Naive thymus-derived CD4-positive, alpha-beta T cell (primary cell): ENCODE data around the gene SMYD2. TPM values are rescaled to one million over a fixed set of nuclear protein-coding genes. Genes with fewer than 3 reads are reported as not detected.
"Not testable (repeated sequence)": the region's sequence is repeated elsewhere in the genome, so short reads cannot be mapped to it uniquely, and the experiment has no call there.

Experiments used
- ATAC-seq: fragments of 150-1000 bp; cut with Tn5 transposase; 2 replicates; pipeline ENCODE4 v1.10.0; 2021; ENCODE audit warnings: mild to moderate bottlenecking, moderate library complexity
- CTCF ChIA-PET: fragments of 350-600 bp; sonication (Branson Sonifier 250); formaldehyde crosslinking; loops from one replicate; lab custom pipeline; 2021; ENCODE audit warnings: antibody characterized with exemption; lab: Charles Lee
- POLR2A ChIA-PET: fragments of 350-600 bp; sonication (Branson Sonifier 250); formaldehyde crosslinking; loops from one replicate; lab custom pipeline; 2021; ENCODE audit warnings: antibody characterized with exemption, inconsistent platforms; lab: Charles Lee
- DNase-seq, 9 donors: peaks; one replicate each; pipeline versions ENCODE4 v3.0.0 to v3.0.0-alpha.2; 2020 to 2022; ENCODE audit warnings: mixed read lengths in 1 of 9
- H3K27ac ChIP-seq: one replicate; pipeline ENCODE4 v1.7.0; 2013; ENCODE audit warnings: mild to moderate bottlenecking, low read depth, low read length, moderate library complexity
- H3K27me3 ChIP-seq, 2 donors: one replicate each; pipeline ENCODE4 v1.7.0; 2013; ENCODE audit warnings: low read length in 2 of 2, mild to moderate bottlenecking in 2 of 2, moderate library complexity in 2 of 2; ENCODE audit not compliant: control insufficient read depth in 2 of 2, insufficient read depth in 2 of 2
- H3K36me3 ChIP-seq, 3 experiments: 1 replicate in 2 of 3; 2 replicates in 1 of 3; pipeline ENCODE4 v1.7.0; 2013; ENCODE audit warnings: low read length in 3 of 3, mild to moderate bottlenecking in 3 of 3, moderate library complexity in 1 of 3; ENCODE audit not compliant: insufficient read depth in 3 of 3, control insufficient read depth in 2 of 3
- H3K4me1 ChIP-seq, 2 donors: one replicate each; pipeline ENCODE4 v1.7.0; 2013; ENCODE audit warnings: low read length in 2 of 2, mild to moderate bottlenecking in 2 of 2, moderate library complexity in 1 of 2; ENCODE audit not compliant: control insufficient read depth in 2 of 2, insufficient read depth in 2 of 2
- H3K4me3 ChIP-seq: 2 replicates; pipeline ENCODE4 v1.7.0; 2013; ENCODE audit warnings: mild to moderate bottlenecking, low read length
- H3K9me3 ChIP-seq, 3 experiments: 1 replicate in 2 of 3; 2 replicates in 1 of 3; pipeline ENCODE4 v1.7.0; 2013; ENCODE audit warnings: low read length in 3 of 3; ENCODE audit not compliant: control insufficient read depth in 2 of 3
- H3K27ac Mint-ChIP-seq, 9 donors: one replicate each; pipeline ENCODE4 v1.8.0; 2020 to 2022; ENCODE audit warnings: mixed read lengths in 9 of 9, mild to moderate bottlenecking in 8 of 9, moderate library complexity in 5 of 9, inconsistent platforms in 2 of 9
- H3K27me3 Mint-ChIP-seq, 5 donors: one replicate each; pipeline ENCODE4 v1.8.0; 2021 to 2022; ENCODE audit warnings: mixed read lengths in 5 of 5, mild to moderate bottlenecking in 1 of 5
- H3K36me3 Mint-ChIP-seq, 5 donors: one replicate each; pipeline ENCODE4 v1.8.0; 2020 to 2022; ENCODE audit warnings: mixed read lengths in 5 of 5, mild to moderate bottlenecking in 3 of 5, inconsistent platforms in 1 of 5
- H3K4me1 Mint-ChIP-seq, 7 donors: one replicate each; pipeline ENCODE4 v1.8.0; 2020 to 2022; ENCODE audit warnings: mixed read lengths in 7 of 7, mild to moderate bottlenecking in 3 of 7, inconsistent platforms in 1 of 7
- H3K4me3 Mint-ChIP-seq, 10 donors: one replicate each; pipeline ENCODE4 v1.8.0; 2020 to 2022; ENCODE audit warnings: mild to moderate bottlenecking in 10 of 10, mixed read lengths in 10 of 10, moderate library complexity in 6 of 10, inconsistent platforms in 2 of 10
- H3K9me3 Mint-ChIP-seq, 11 donors: one replicate each; pipeline ENCODE4 v1.8.0; 2020 to 2022; ENCODE audit warnings: mixed read lengths in 11 of 11, mild to moderate bottlenecking in 4 of 11, inconsistent platforms in 1 of 11, moderate library complexity in 1 of 11
- intact Hi-C, 2 donors: fragments of 100-400 bp; cut with micrococcal nuclease; formaldehyde crosslinking; loops; one replicate each; pipeline ENCODE4 v1.15.1; 2023
- polyA plus RNA-seq, 2 donors: library from polyadenylated mRNA; unstranded; fragments of 300-500 nt; fragmentation: Illumina TruSeq; gene quantifications; one replicate each; pipeline ENCODE4 v1.2.3, GENCODE V29; 2021
- total RNA-seq, 6 experiments: library from RNA in 5 of 6; stranded (reverse) in 5 of 6; gene quantifications; 1 replicate in 5 of 6; 2 replicates in 1 of 6; pipeline ENCODE4 v1.2.3 and lab custom pipeline; 2021 to 2026

The SMYD2 gene
- total and polyA plus RNA-seq, 7 experiments from 2014 or later = 24.3 to 55.0 (median 34.7) TPM

DNA sequence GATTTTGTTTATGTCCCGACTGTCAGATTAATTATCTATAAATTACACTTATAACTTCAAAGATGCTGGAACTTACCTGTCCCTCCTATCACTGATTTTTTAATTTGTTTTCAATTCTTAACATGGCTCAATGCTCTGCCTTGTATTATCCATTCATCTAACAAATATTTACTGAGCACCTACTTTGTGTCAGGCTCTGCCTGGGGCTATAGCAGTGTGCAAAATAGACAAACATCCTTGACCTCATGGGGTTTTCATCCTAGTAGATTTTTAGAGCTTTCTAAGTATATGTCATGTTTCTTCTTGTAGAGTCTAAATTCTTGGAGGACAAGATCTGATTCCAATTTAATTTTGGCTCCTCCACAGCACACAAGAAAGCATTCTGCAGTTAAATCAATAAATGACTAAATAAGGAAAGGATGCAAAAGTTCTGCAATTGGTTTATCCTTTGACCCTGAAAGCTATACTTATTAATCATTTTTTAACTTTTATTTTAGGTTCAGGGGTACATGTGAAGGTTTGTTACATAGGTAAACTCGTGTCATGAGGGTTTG, 10.8 kb upstream of the SMYD2 start:
- intact Hi-C loops = loop anchor here in 1 of 2 donors (2.0 kb wide), 1 partner anchor 59 kb away; no protein-coding TSS in a partner anchor
- H3K36me3 Mint-ChIP-seq = no peaks in the 10 kb centered on the region
- peaks cover 6 to 56% (median 23%) of the 10 kb centered on the region in 5 donors for H3K27me3 Mint-ChIP-seq
- DNase-seq (no peak), ATAC-seq (no peak)
- POLR2A ChIA-PET = no interaction called here
- H3K9me3 Mint-ChIP-seq = peaks cover 0 to 7% (median 0%) of the 10 kb centered on the region in 11 donors
- no peak overlapping the region for H3K27ac Mint-ChIP-seq
- peaks cover 0 to 10% (median 0%) of the 10 kb centered on the region in 7 donors for H3K4me1 Mint-ChIP-seq
- H3K9me3 ChIP-seq = no peaks in the 10 kb centered on the region
- H3K27me3 ChIP-seq = no peaks in the 10 kb centered on the region
- no peak overlapping the region for H3K27ac ChIP-seq
- H3K4me3 Mint-ChIP-seq = no peak overlapping the region
- no peaks in the 10 kb centered on the region for H3K36me3 ChIP-seq
- CTCF ChIA-PET = interaction anchor here (1.4 to 3.6 kb wide), 2 partner anchors 54 to 58 kb away, joined by 3 to 33 read pairs; no protein-coding TSS in a partner anchor
- no peak overlapping the region for H3K4me3 ChIP-seq
- H3K4me1 ChIP-seq = no peaks in the 10 kb centered on the region

DNA sequence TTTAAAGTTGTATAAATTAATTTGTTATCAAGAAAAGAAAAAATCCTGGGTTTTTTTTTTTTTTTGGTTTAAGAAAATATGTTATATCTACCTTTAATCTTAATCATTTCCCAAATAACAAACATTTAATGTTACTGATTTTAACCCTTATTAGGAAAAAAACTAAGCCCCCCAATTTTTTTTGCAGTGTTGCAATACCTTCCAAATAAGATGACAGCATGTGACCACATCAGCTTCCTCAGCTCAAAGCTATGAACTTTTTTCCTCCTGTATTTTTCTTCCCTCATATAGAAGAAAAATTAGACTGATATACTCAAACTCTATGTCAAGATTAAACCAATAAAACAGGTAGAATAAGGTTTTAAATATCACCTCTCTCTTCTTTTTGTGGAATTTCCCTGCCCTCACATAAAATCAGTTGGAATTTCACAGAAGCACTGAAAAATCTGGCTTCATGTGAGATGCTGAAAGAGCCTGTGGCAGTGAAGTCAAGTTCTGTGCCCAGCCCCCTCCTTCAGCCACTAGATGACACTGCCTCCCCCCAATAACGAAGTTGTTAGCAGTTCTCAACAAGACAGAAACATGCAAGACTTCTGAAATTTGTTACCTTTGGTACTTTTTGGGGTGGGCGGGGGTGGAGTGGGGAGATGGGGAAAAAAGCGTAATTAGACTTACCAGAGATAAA, 9.6 kb upstream of the SMYD2 start:
- Histone ChIP-seq H3K9me3 (no peaks in the 10 kb centered on the region), H3K27ac (no peak overlapping the region), H3K36me3 (no peaks in the 10 kb centered on the region), H3K27me3 (no peaks in the 10 kb centered on the region), H3K4me1 (no peaks in the 10 kb centered on the region), H3K4me3 (no peak overlapping the region)
- Mint-ChIP-seq H3K9me3 (peaks cover 0 to 11% (median 0%) of the 10 kb centered on the region in 11 donors), H3K4me1 (peaks cover 0 to 10% (median 0%) of the 10 kb centered on the region in 7 donors), H3K27me3 (peaks cover 0 to 48% (median 15%) of the 10 kb centered on the region in 5 donors), H3K27ac (no peak overlapping the region), H3K4me3 (no peak overlapping the region), H3K36me3 (no peaks in the 10 kb centered on the region)
- CTCF ChIA-PET = interaction anchor here (1.4 to 3.6 kb wide), 2 partner anchors 53 to 57 kb away, joined by 3 to 33 read pairs; no protein-coding TSS in a partner anchor
- ATAC-seq = no peak
- intact Hi-C loops = loop anchor here in 1 of 2 donors (1.0 to 2.0 kb wide), 2 partner anchors 10 to 57 kb away; partner anchors contain the start of gene SMYD2
- DNase-seq = no peak
- POLR2A ChIA-PET = no interaction called here

DNA sequence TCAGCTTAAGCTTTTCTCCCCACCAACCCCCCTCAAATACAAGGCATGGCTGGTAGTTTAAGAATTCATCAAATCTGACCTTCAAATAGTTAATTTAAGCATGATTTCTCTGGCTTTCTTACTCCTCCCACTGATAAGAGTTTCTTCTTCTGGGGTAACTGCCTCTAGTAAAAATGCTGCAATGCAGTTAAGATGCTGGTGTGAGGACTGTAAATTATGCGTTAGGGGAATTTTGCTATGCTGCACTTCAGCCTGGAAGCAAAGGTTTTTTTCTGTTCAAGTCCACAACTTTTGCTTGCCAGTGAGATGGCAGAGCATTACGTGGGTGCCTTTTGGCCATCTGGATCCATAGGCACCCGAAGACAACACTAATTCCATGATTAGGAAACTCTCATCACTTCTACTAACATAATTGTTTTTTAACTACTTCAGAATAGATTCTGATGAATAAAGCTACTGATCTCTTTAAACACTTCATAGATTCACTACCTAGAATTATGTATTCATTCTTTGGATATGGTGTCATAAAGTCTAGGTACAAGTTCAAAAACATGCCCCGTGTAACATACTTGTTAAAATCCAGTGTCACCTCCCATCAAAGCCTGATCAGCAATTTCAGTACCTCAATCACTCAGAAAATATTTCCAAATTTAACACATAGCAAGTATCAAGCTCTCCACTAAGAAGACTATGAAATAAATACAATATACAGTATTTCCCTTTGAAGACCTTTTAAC, 8.8 kb upstream of the SMYD2 start:
- no peak for DNase-seq
- Histone ChIP-seq H3K27ac (no peak overlapping the region), H3K36me3 (no peaks in the 10 kb centered on the region), H3K4me3 (no peak overlapping the region), H3K4me1 (no peaks in the 10 kb centered on the region), H3K27me3 (no peaks in the 10 kb centered on the region), H3K9me3 (no peaks in the 10 kb centered on the region)
- Mint-ChIP-seq H3K4me3 (no peak overlapping the region), H3K27me3 (peaks cover 0 to 45% (median 15%) of the 10 kb centered on the region in 5 donors), H3K27ac (no peak overlapping the region), H3K36me3 (no peaks in the 10 kb centered on the region), H3K9me3 (peaks cover 0 to 19% (median 0%) of the 10 kb centered on the region in 11 donors), H3K4me1 (peaks cover 0 to 10% (median 0%) of the 10 kb centered on the region in 7 donors)
- no peak for ATAC-seq
- ChIA-PET CTCF (interaction anchor here (0.7 to 3.6 kb wide), 2 partner anchors 56 to 60 kb away, joined by 4 to 33 read pairs; no protein-coding TSS in a partner anchor), POLR2A (interaction anchor here (1.5 kb wide), 1 partner anchor 9 kb away, joined by 4 read pairs; the partner anchor contains the start of gene SMYD2)
- intact Hi-C loops = loop anchor here in 1 of 2 donors (1.0 to 2.0 kb wide), 2 partner anchors 9 to 57 kb away; partner anchors contain the start of gene SMYD2

DNA sequence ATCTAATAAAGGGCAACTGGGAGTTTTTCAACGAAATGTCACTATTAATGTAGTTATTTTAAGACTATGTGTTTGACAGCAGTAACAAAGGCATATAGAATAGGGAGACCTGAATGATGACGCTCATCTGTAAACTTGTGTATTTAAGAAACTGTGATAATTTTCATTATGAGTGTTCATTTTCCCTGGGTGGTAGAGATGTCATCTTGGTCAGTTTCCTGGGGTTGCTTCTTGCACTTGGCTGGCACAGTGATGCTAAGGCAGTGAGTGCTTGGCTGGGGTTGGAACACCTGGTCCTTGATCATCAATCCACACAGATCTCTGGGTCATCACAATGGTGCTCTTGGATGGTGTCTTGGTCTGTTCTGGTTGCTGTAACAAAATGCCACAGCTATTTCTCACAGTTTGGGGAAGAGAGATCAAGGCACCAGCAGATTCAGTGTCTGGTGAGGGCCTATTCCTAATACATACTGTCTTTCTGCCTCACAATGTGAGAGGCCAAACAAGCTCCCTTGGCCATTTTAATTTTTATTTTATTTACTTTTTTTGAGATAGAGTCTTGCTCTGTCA, 7.9 kb upstream of the SMYD2 start:
- Mint-ChIP-seq H3K36me3 (no peaks in the 10 kb centered on the region), H3K27me3 (peaks cover 0 to 40% (median 11%) of the 10 kb centered on the region in 5 donors), H3K4me3 (no peak overlapping the region), H3K9me3 (peaks cover 0 to 20% (median 0%) of the 10 kb centered on the region in 11 donors), H3K27ac (no peak overlapping the region), H3K4me1 (peaks cover 0 to 10% (median 6%) of the 10 kb centered on the region in 7 donors)
- Histone ChIP-seq H3K4me3 (no peak overlapping the region), H3K36me3 (no peaks in the 10 kb centered on the region), H3K27ac (no peak overlapping the region), H3K9me3 (no peaks in the 10 kb centered on the region), H3K4me1 (no peaks in the 10 kb centered on the region), H3K27me3 (no peaks in the 10 kb centered on the region)
- no peak for ATAC-seq
- POLR2A ChIA-PET = interaction anchor here (1.5 kb wide), 1 partner anchor 8 kb away, joined by 4 read pairs; the partner anchor contains the start of gene SMYD2
- DNase-seq = no peak
- CTCF ChIA-PET = interaction anchor here (0.7 to 3.6 kb wide), 2 partner anchors 56 to 59 kb away, joined by 4 to 33 read pairs; no protein-coding TSS in a partner anchor
- intact Hi-C loops = no loop called here

DNA sequence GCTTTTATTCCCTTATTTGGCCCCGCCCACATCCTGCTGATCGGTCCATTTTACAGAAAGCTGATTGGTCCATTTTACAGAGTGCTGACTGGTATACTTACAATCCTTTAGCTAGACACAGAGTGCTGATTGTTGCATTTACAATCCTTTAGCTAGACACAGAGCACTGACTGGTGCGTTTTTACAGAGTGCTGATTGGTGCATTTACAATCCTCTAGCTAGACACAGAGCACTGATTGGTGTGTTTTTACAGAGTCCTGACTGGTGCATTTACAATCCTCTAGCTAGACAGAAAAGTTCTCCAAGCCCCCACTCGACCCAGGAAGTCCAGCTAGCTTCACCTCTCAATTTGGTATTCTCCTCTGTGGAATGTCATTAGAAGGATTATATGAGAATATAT, 5.3 kb upstream of the SMYD2 start:
- H3K27ac ChIP-seq, H3K36me3 ChIP-seq, H3K4me1 ChIP-seq, H3K4me3 Mint-ChIP-seq, H3K27me3 ChIP-seq, DNase-seq, ATAC-seq, H3K4me3 ChIP-seq, intact Hi-C loops, H3K27ac Mint-ChIP-seq, H3K9me3 ChIP-seq, H3K36me3 Mint-ChIP-seq: not testable (repeated sequence)
- Mint-ChIP-seq H3K9me3 (peaks cover 0 to 20% (median 0%) of the 10 kb centered on the region in 11 donors), H3K4me1 (peaks cover 5 to 33% (median 21%) of the 10 kb centered on the region in 7 donors), H3K27me3 (peaks cover 0 to 19% (median 0%) of the 10 kb centered on the region in 5 donors)
- CTCF ChIA-PET = interaction anchor here (0.8 to 2.3 kb wide), 2 partner anchors 14 to 52 kb away, joined by 3 to 11 read pairs; no protein-coding TSS in a partner anchor
- POLR2A ChIA-PET = interaction anchor here (1.7 kb wide), 1 partner anchor 52 kb away, joined by 5 read pairs; no protein-coding TSS in a partner anchor
